ENCODE data around the gene DYNLT1.

DNA sequence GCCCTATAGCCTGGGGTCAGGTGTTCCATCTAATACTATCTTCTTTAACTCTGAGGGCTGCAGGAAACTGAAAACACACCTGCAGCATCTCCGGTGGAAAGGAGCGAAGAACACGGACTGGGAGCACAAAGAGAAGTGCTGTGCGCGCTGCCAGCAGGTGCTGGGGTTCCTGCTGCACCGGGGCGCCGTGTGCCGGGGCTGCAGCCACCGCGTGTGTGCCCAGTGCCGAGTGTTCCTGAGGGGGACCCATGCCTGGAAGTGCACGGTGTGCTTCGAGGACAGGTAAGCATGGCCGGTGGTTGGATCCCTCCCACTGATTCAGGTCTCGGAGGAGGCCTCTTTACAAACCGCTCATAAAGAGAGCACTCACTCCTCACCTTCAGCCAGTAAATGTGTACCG lies 20.8 kb upstream of the DYNLT1 start:
- TF ChIP-seq, protein P1, sequence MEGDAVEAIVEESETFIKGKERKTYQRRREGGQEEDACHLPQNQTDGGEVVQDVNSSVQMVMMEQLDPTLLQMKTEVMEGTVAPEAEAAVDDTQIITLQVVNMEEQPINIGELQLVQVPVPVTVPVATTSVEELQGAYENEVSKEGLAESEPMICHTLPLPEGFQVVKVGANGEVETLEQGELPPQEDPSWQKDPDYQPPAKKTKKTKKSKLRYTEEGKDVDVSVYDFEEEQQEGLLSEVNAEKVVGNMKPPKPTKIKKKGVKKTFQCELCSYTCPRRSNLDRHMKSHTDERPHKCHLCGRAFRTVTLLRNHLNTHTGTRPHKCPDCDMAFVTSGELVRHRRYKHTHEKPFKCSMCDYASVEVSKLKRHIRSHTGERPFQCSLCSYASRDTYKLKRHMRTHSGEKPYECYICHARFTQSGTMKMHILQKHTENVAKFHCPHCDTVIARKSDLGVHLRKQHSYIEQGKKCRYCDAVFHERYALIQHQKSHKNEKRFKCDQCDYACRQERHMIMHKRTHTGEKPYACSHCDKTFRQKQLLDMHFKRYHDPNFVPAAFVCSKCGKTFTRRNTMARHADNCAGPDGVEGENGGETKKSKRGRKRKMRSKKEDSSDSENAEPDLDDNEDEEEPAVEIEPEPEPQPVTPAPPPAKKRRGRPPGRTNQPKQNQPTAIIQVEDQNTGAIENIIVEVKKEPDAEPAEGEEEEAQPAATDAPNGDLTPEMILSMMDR (IDR thresholded peaks at IDR 0.05) = no peak
- TF ChIP-seq POLR2A (IDR thresholded peaks at IDR 0.05) = no peak

All from testis (tissue), 2 donors.